ENCODE measurements around the gene POU2F2. TPM values are rescaled to one million over a fixed set of nuclear protein-coding genes. Genes with fewer than 3 reads are reported as not detected.

Gene POU2F2
- total and polyA plus RNA-seq, 10 of the 15 experiments (the other 5 are each of a cell fraction or from before 2014, with no cell fraction given) = 4.4 to 62.4 (median 37.9) TPM

DNA sequence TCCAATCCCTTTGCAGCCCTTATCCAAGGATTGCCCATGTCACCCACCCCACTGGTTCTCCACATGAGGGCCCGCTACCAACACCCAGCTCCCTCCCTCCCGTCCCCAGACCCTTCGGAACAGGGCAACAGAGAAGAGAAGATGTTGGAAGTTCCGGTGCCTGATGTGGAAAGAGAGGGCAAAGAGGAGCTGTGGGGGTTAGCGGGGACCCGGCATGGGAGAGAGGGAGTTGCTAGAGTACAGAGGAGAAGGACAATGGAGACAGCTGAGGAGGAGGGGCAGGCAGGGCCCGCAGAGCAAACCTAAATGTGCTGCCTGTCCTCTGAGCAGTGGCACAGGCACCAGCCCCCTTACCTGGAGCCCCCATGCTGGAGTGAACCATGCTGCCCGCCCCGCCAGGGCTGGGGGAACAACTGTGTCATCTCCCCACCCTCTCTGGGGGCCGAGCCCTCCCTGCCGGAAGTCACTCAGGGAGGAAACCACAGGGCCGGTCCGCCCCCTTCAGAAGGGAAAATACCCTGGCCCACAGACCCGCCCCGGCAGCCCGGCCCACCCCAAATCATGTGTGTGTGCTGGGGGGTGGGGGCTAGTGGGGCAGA lies at the start of gene POU2F2 (continued):
- TF ChIP-seq, protein P1, sequence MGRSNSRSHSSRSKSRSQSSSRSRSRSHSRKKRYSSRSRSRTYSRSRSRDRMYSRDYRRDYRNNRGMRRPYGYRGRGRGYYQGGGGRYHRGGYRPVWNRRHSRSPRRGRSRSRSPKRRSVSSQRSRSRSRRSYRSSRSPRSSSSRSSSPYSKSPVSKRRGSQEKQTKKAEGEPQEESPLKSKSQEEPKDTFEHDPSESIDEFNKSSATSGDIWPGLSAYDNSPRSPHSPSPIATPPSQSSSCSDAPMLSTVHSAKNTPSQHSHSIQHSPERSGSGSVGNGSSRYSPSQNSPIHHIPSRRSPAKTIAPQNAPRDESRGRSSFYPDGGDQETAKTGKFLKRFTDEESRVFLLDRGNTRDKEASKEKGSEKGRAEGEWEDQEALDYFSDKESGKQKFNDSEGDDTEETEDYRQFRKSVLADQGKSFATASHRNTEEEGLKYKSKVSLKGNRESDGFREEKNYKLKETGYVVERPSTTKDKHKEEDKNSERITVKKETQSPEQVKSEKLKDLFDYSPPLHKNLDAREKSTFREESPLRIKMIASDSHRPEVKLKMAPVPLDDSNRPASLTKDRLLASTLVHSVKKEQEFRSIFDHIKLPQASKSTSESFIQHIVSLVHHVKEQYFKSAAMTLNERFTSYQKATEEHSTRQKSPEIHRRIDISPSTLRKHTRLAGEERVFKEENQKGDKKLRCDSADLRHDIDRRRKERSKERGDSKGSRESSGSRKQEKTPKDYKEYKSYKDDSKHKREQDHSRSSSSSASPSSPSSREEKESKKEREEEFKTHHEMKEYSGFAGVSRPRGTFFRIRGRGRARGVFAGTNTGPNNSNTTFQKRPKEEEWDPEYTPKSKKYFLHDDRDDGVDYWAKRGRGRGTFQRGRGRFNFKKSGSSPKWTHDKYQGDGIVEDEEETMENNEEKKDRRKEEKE (IDR thresholded peaks at IDR 0.05) = no peak
- TF ChIP-seq, protein P2, sequence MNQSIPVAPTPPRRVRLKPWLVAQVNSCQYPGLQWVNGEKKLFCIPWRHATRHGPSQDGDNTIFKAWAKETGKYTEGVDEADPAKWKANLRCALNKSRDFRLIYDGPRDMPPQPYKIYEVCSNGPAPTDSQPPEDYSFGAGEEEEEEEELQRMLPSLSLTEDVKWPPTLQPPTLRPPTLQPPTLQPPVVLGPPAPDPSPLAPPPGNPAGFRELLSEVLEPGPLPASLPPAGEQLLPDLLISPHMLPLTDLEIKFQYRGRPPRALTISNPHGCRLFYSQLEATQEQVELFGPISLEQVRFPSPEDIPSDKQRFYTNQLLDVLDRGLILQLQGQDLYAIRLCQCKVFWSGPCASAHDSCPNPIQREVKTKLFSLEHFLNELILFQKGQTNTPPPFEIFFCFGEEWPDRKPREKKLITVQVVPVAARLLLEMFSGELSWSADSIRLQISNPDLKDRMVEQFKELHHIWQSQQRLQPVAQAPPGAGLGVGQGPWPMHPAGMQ (IDR thresholded peaks at IDR 0.05; ENCODE audit: borderline replicate concordance) = no peak
- TF ChIP-seq SREBF2 (IDR thresholded peaks at IDR 0.05; ENCODE audit: low read length) (no peak), TCF3 (IDR thresholded peaks at IDR 0.05; ENCODE audit: borderline replicate concordance, insufficient read depth, low read depth, low read length) (0 out of 2 replicates have a peak, but pooled peaks have one; percentile 3), ZNF274 (IDR thresholded peaks at IDR 0.05; ENCODE audit: insufficient read depth, insufficient read length) (no peak), STAT1 (conservative IDR thresholded peaks at IDR 0.05) (no peak), SMAD5 (IDR thresholded peaks at IDR 0.05; ENCODE audit: low read depth) (no peak), CBFB (IDR thresholded peaks at IDR 0.05; ENCODE audit: low read depth) (peak; percentile 70; the same call in 1 of the 2 replicates), MYC (IDR thresholded peaks at IDR 0.05; ENCODE audit: insufficient read depth, insufficient read length, insufficient replicate concordance, low read length, severe bottlenecking) (no peak), SMC3 (IDR thresholded peaks at IDR 0.05; ENCODE audit: borderline replicate concordance, low read length) (no peak), HDAC6 (IDR thresholded peaks at IDR 0.05; ENCODE audit: unreplicated experiment) (no peak), STAT3 (IDR thresholded peaks at IDR 0.05; ENCODE audit: low read depth, low read length) (no peak), POU2F2 (IDR thresholded peaks at IDR 0.05; ENCODE audit: borderline replicate concordance, low read depth, low read length) (no peak)
- TF ChIP-seq, protein P3, sequence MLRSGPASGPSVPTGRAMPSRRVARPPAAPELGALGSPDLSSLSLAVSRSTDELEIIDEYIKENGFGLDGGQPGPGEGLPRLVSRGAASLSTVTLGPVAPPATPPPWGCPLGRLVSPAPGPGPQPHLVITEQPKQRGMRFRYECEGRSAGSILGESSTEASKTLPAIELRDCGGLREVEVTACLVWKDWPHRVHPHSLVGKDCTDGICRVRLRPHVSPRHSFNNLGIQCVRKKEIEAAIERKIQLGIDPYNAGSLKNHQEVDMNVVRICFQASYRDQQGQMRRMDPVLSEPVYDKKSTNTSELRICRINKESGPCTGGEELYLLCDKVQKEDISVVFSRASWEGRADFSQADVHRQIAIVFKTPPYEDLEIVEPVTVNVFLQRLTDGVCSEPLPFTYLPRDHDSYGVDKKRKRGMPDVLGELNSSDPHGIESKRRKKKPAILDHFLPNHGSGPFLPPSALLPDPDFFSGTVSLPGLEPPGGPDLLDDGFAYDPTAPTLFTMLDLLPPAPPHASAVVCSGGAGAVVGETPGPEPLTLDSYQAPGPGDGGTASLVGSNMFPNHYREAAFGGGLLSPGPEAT (IDR thresholded peaks at IDR 0.05; ENCODE audit: low read depth) = no peak
- TF ChIP-seq, protein P4, sequence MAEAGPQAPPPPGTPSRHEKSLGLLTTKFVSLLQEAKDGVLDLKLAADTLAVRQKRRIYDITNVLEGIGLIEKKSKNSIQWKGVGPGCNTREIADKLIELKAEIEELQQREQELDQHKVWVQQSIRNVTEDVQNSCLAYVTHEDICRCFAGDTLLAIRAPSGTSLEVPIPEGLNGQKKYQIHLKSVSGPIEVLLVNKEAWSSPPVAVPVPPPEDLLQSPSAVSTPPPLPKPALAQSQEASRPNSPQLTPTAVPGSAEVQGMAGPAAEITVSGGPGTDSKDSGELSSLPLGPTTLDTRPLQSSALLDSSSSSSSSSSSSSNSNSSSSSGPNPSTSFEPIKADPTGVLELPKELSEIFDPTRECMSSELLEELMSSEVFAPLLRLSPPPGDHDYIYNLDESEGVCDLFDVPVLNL (IDR thresholded peaks at IDR 0.05; ENCODE audit: low read depth, low read length) = no peak

Data from GM12878 (cell line).